GM12891 (cell line): ENCODE results near the gene CREB5.

ENCODE experiments used
- DNase-seq: peaks from one replicate; pipeline ENCODE4 v3.0.0; 2011; ENCODE audit warnings: low spot score; ENCODE audit not compliant: insufficient read length
- FAIRE-seq: peaks from 2 replicates; lab custom pipeline; 2011; peaks lifted over from hg19 to GRCh38; lab: Jason Lieb, UNC
- PAX5 ChIP-seq: IDR thresholded peaks from 2 replicates; pipeline ENCODE4 v1.6.1; 2011; ENCODE audit warnings: low read length, moderate library complexity, mild to moderate bottlenecking; ENCODE audit not compliant: insufficient read depth, severe bottlenecking
- POLR2A ChIP-seq: IDR thresholded peaks from 2 replicates; pipeline ENCODE4 v1.6.1; 2011; ENCODE audit warnings: low read depth, low read length, control low read depth
- POLR2AphosphoS5 ChIP-seq: IDR thresholded peaks from 2 replicates; pipeline ENCODE4 v1.6.1; 2011; ENCODE audit warnings: low read depth, low read length, control low read depth
- POU2F2 ChIP-seq: IDR thresholded peaks from 2 replicates; pipeline ENCODE4 v1.6.1; 2011; ENCODE audit warnings: low read depth, mild to moderate bottlenecking, control low read depth, low read length, moderate library complexity
- SPI1 ChIP-seq: IDR thresholded peaks from 2 replicates; pipeline ENCODE4 v1.6.1; 2011; ENCODE audit warnings: low read depth, low read length, control low read depth
- TAF1 ChIP-seq: IDR thresholded peaks from 2 replicates; pipeline ENCODE4 v1.6.1; 2011; ENCODE audit warnings: low read depth, low read length, control low read depth

Gene CREB5

GRCh38 chr7:28483908-28484605 is 71.7 kb downstream of the CREB5 start:
- FAIRE-seq (no peak), DNase-seq (no peak)
- peak; percentile 10; the same call in 1 of the 2 replicates for TF ChIP-seq SPI1
- TF ChIP-seq POLR2A, result no peak

- TF ChIP-seq TAF1 (no peak), POLR2A (no peak), POU2F2 (no peak)
- DNase-seq, result no peak
- no peak for FAIRE-seq
These were observed 72.3 kb downstream of the CREB5 start for GRCh38 chr7:28484606-28484935.

GRCh38 chr7:28487487-28487886 is 75.2 kb downstream of the CREB5 start:
- FAIRE-seq (no peak), DNase-seq (no peak)
- TF ChIP-seq PAX5, result no peak

GRCh38 chr7:28488061-28488791 is 75.9 kb downstream of the CREB5 start:
- TF ChIP-seq POLR2A, result no peak
- TF ChIP-seq PAX5, result no peak
- TF ChIP-seq TAF1, result no peak
- TF ChIP-seq SPI1, result no peak
- no peak for TF ChIP-seq POLR2AphosphoS5
- no peak for TF ChIP-seq POU2F2
- FAIRE-seq, result no peak
- no peak for DNase-seq

- FAIRE-seq (no peak), DNase-seq (no peak)
- TF ChIP-seq POU2F2 (no peak), TAF1 (no peak), POLR2AphosphoS5 (no peak), POLR2A (no peak), SPI1 (no peak), PAX5 (no peak)
These were observed 78.5 kb downstream of the CREB5 start for GRCh38 chr7:28490831-28491230.

- DNase-seq (no peak), FAIRE-seq (no peak)
These were observed 81.2 kb downstream of the CREB5 start for GRCh38 chr7:28493477-28493876.

GRCh38 chr7:28497009-28497408 is 84.7 kb downstream of the CREB5 start:
- DNase-seq, result no peak
- no peak for FAIRE-seq

More at GRCh38 chr7:28493477-28493876, 81.2 kb downstream of the CREB5 start:
- TF ChIP-seq PAX5, result no peak
- no peak for TF ChIP-seq TAF1
- no peak for TF ChIP-seq POLR2A
- TF ChIP-seq SPI1, result no peak
- TF ChIP-seq POLR2AphosphoS5, result no peak
- no peak for TF ChIP-seq POU2F2

GRCh38 chr7:28498636-28499035 is 86.3 kb downstream of the CREB5 start:
- DNase-seq, result no peak
- no peak for FAIRE-seq
- TF ChIP-seq POLR2A (no peak), TAF1 (no peak), PAX5 (no peak), SPI1 (no peak), POU2F2 (no peak), POLR2AphosphoS5 (no peak)

More at GRCh38 chr7:28497009-28497408, 84.7 kb downstream of the CREB5 start:
- no peak for TF ChIP-seq PAX5
- TF ChIP-seq POU2F2, result no peak
- no peak for TF ChIP-seq POLR2A
- no peak for TF ChIP-seq POLR2AphosphoS5
- TF ChIP-seq SPI1, result no peak
- TF ChIP-seq TAF1, result no peak

- TF ChIP-seq PAX5 (no peak), TAF1 (no peak), POLR2AphosphoS5 (no peak), POU2F2 (no peak), SPI1 (no peak), POLR2A (no peak)
- no peak for FAIRE-seq
These were observed 87.8 kb downstream of the CREB5 start for GRCh38 chr7:28500138-28500537.

GRCh38 chr7:28502408-28502807 is 90.1 kb downstream of the CREB5 start:
- FAIRE-seq (no peak), DNase-seq (no peak)
- no peak for TF ChIP-seq POU2F2
- no peak for TF ChIP-seq POLR2A
- no peak for TF ChIP-seq SPI1
- TF ChIP-seq POLR2AphosphoS5, result no peak
- no peak for TF ChIP-seq PAX5
- TF ChIP-seq TAF1, result no peak

More at GRCh38 chr7:28500138-28500537, 87.8 kb downstream of the CREB5 start:
- DNase-seq, result no peak
